AG09309 (cell line): ENCODE data around the gene ARNT2.

Experiments
- DNase-seq: peaks from one replicate; pipeline ENCODE4 v3.0.0-alpha.2; 2010; ENCODE audit warnings: low read depth
- H3K4me3 ChIP-seq: 2 replicates; pipeline ENCODE4 v1.5.1; 2011; ENCODE audit warnings: mild to moderate bottlenecking, low read depth, low read length, moderate library complexity; ENCODE audit not compliant: control insufficient read depth
- CTCF ChIP-seq: IDR thresholded peaks from 2 replicates; pipeline ENCODE4 v1.5.1; 2011; ENCODE audit warnings: mild to moderate bottlenecking, low read depth, low read length, inconsistent platforms; ENCODE audit not compliant: insufficient read depth, control insufficient read depth; ENCODE audit errors: missing control alignments

Gene ARNT2

GRCh38 chr15:80604583-80605575, 200.7 kb downstream of the ARNT2 start:
- TF ChIP-seq CTCF = no peak
- H3K4me3 ChIP-seq = no peak overlapping the region
- no peak for DNase-seq

GRCh38 chr15:80605591-80606150, 201.5 kb downstream of the ARNT2 start:
- no peak for DNase-seq
- H3K4me3 ChIP-seq = no peak overlapping the region
- TF ChIP-seq CTCF = no peak

GRCh38 chr15:80606511-80607071, 202.4 kb downstream of the ARNT2 start:
- H3K4me3 ChIP-seq = no peak overlapping the region
- TF ChIP-seq CTCF = no peak
- DNase-seq = no peak

GRCh38 chr15:80607287-80607980, 203.3 kb downstream of the ARNT2 start:
- TF ChIP-seq CTCF = no peak
- DNase-seq = no peak
- H3K4me3 ChIP-seq = no peak overlapping the region

- no peak for TF ChIP-seq CTCF
- no peak overlapping the region for H3K4me3 ChIP-seq
- DNase-seq = no peak
These were observed 204.5 kb downstream of the ARNT2 start for GRCh38 chr15:80608688-80609087.

- no peak for DNase-seq
- no peak overlapping the region for H3K4me3 ChIP-seq
- TF ChIP-seq CTCF = no peak
These were observed 204.9 kb downstream of the ARNT2 start for GRCh38 chr15:80609091-80609490.
